SK-N-SH (cell line): ENCODE measurements around the gene KIF16B. TPM values are rescaled to one million over a fixed set of nuclear protein-coding genes. Genes with fewer than 3 reads are reported as not detected.

Source experiments
- CTCF ChIA-PET: fragments of 300-600, 350-600 bp; formaldehyde crosslinking; extraction: SDS; loops from one replicate; lab custom pipeline; 2021; lab: Yijun Ruan, JAX
- POLR2A ChIA-PET: fragments of 350-600 bp; sonication (Branson Sonifier 250); formaldehyde crosslinking; extraction: SDS; loops from one replicate; lab custom pipeline; 2020; ENCODE audit warnings: antibody characterized with exemption, inconsistent platforms; lab: Yijun Ruan, JAX
- DNase-seq: peaks from one replicate; pipeline ENCODE4 v3.0.0; 2012
- H2AFZ ChIP-seq: fragments of 200-600 bp; sonication (generic); 2 replicates; pipeline ENCODE4 v1.8.1; 2016; ENCODE audit warnings: antibody characterized with exemption, mild to moderate bottlenecking, low read depth
- H3F3A ChIP-seq: fragments of 200-600 bp; sonication (generic); replicated peaks from 2 replicates; pipeline ENCODE3; 2016; ENCODE audit warnings: antibody characterized with exemption, mild to moderate bottlenecking; ENCODE audit not compliant: insufficient read depth
- H3K27ac ChIP-seq, 2 experiments: fragments of 200-500 bp in 1 of 2; fragments of 200-600 bp in 1 of 2; sonication (Bioruptor generic) in 1 of 2; sonication (generic), shearing (Covaris generic) in 1 of 2; 2 replicates each; pipeline versions ENCODE4 v1.5.1 to v1.6.1; 2014 to 2016; ENCODE audit warnings: low read depth in 2 of 2, inconsistent platforms in 1 of 2, low read length in 1 of 2, mild to moderate bottlenecking in 1 of 2, mixed read lengths in 1 of 2
- H3K27me3 ChIP-seq: fragments of 200-600 bp; sonication (generic), shearing (Covaris generic); 2 replicates; pipeline ENCODE4 v1.6.1; 2016; ENCODE audit warnings: mixed run types; ENCODE audit not compliant: insufficient read depth
- H3K36me3 ChIP-seq, 2 experiments: fragments of 200-500 bp in 1 of 2; fragments of 200-600 bp in 1 of 2; sonication (Bioruptor generic) in 1 of 2; sonication (generic) in 1 of 2; replicated peaks in 1 of 2; 2 replicates each; pipeline versions ENCODE3 to v1.5.1; 2014 to 2016; ENCODE audit warnings: low read length in 1 of 2, mild to moderate bottlenecking in 1 of 2; ENCODE audit not compliant: insufficient read depth in 2 of 2, control insufficient read depth in 1 of 2
- H3K4me1 ChIP-seq, 2 experiments: fragments of 200-500 bp in 1 of 2; fragments of 200-600 bp in 1 of 2; sonication (Bioruptor generic) in 1 of 2; sonication (generic), shearing (Covaris generic) in 1 of 2; 2 replicates each; pipeline versions ENCODE4 v1.5.1 to v1.6.1; 2014 to 2016; ENCODE audit warnings: low read depth in 1 of 2, low read length in 1 of 2, mixed run types in 1 of 2; ENCODE audit not compliant: insufficient read depth in 2 of 2, control insufficient read depth in 1 of 2
- H3K4me2 ChIP-seq: fragments of 200-600 bp; sonication (generic), shearing (Covaris generic); 2 replicates; pipeline ENCODE4 v1.6.1; 2017; ENCODE audit warnings: mixed run types
- H3K4me3 ChIP-seq, 2 experiments: fragments of 200-500 bp in 1 of 2; fragments of 200-600 bp in 1 of 2; sonication (Bioruptor generic) in 1 of 2; sonication (generic), shearing (Covaris generic) in 1 of 2; 2 replicates each; pipeline versions ENCODE4 v1.5.1 to v1.8.1; 2014 to 2016; ENCODE audit warnings: low read depth in 2 of 2, inconsistent platforms in 1 of 2, low read length in 1 of 2, mild to moderate bottlenecking in 1 of 2, mixed read lengths in 1 of 2, moderate library complexity in 1 of 2
- H3K79me2 ChIP-seq: fragments of 200-600 bp; sonication (generic); 2 replicates; pipeline ENCODE4 v1.8.1; 2017; ENCODE audit warnings: mild to moderate bottlenecking; ENCODE audit not compliant: insufficient read depth
- H3K9ac ChIP-seq: fragments of 200-600 bp; sonication (generic); 2 replicates; pipeline ENCODE4 v1.6.1; 2017; ENCODE audit warnings: mixed run types
- H3K9me2 ChIP-seq: fragments of 200-600 bp; sonication (generic); 2 replicates; pipeline ENCODE4 v1.6.1; 2017; ENCODE audit warnings: mixed run types
- H3K9me3 ChIP-seq: fragments of 200-600 bp; sonication (generic); 2 replicates; pipeline ENCODE4 v1.6.1; 2017; ENCODE audit warnings: mixed run types, mild to moderate bottlenecking, moderate library complexity
- H4K20me1 ChIP-seq: fragments of 200-600 bp; sonication (generic); 2 replicates; pipeline ENCODE4 v1.6.1; 2017; ENCODE audit warnings: mild to moderate bottlenecking, mixed run types; ENCODE audit not compliant: insufficient read depth
- EP300 ChIP-seq, 2 experiments: IDR thresholded peaks; 2 replicates each; pipeline versions ENCODE4 v1.4.0 to v1.6.1; 2012; ENCODE audit warnings: borderline replicate concordance in 1 of 2, low read depth in 1 of 2, low read length in 1 of 2
- FOXJ3 ChIP-seq: sonication (generic); formaldehyde crosslinking; IDR thresholded peaks from 2 replicates; pipeline ENCODE4 v1.5.1; 2020; ENCODE audit warnings: mild to moderate bottlenecking, missing genetic modification reagents
- FOXM1 ChIP-seq: IDR thresholded peaks from 2 replicates; pipeline ENCODE4 v1.4.0; 2012; ENCODE audit warnings: low read depth, mild to moderate bottlenecking
- JUND ChIP-seq: IDR thresholded peaks from 2 replicates; pipeline ENCODE4 v1.4.0; 2012
- NFIC ChIP-seq: IDR thresholded peaks from 2 replicates; pipeline ENCODE4 v1.4.0; 2012; ENCODE audit warnings: borderline replicate concordance
- POLR2AphosphoS5 ChIP-seq: IDR thresholded peaks from 2 replicates; pipeline ENCODE4 v1.6.1; 2012; ENCODE audit warnings: low read depth, low read length
- RCOR1 ChIP-seq: fragments of 150-350 bp; IDR thresholded peaks from 2 replicates; pipeline ENCODE4 v1.6.1; 2017; ENCODE audit warnings: antibody characterized with exemption, low read length
- RFX5 ChIP-seq: IDR thresholded peaks from 2 replicates; pipeline ENCODE4 v1.6.1; 2012; ENCODE audit warnings: mild to moderate bottlenecking, improper control_type of control experiment, low read length
- SIN3A ChIP-seq: IDR thresholded peaks from 2 replicates; pipeline ENCODE4 v1.6.1; 2012; ENCODE audit warnings: low read depth, mild to moderate bottlenecking, low read length, moderate library complexity, borderline replicate concordance
- SMC3 ChIP-seq: IDR thresholded peaks from 2 replicates; pipeline ENCODE4 v1.6.1; 2012; ENCODE audit warnings: low read depth, low read length, improper control_type of control experiment
- TAF1 ChIP-seq: IDR thresholded peaks from 2 replicates; pipeline ENCODE4 v1.6.1; 2012; ENCODE audit warnings: low read depth, mild to moderate bottlenecking, low read length, moderate library complexity, borderline replicate concordance
- TCF12 ChIP-seq: IDR thresholded peaks from 2 replicates; pipeline ENCODE4 v1.4.0; 2012
- WGBS: methylation state at CpG from one replicate; pipeline ENCODE4 v1.1.6; 2017; ENCODE audit warnings: low lambda C conversion rate; 5-methylcytosine and 5-hydroxymethylcytosine counted together
- polyA plus RNA-seq, 3 experiments: library from polyadenylated mRNA; depleted of rRNA; stranded (reverse); fragments of >200 nt; gene quantifications; 2 replicates each; pipeline ENCODE4 v1.2.3, GENCODE V29; 2012
- TF ChIP-seq, protein P1 (sequence below): IDR thresholded peaks from 2 replicates; pipeline ENCODE4 v1.6.1; 2012; ENCODE audit warnings: mild to moderate bottlenecking, low read depth, low read length, moderate library complexity

Gene KIF16B
- polyA plus RNA-seq, 1 of the 3 experiments (the other 2 are of a cell fraction) = 3.3 TPM

GRCh38 chr20:16615199-16615598 lies 42.0 kb upstream of the KIF16B start:
- CTCF ChIA-PET = no interaction called here
- peak; percentile 32; the same call in 1 of the 2 replicates for TF ChIP-seq TCF12
- TF ChIP-seq EP300 (IDR thresholded peaks at IDR 0.05; ENCODE audit: borderline replicate concordance in 1 of 2, low read depth in 1 of 2, low read length in 1 of 2) = 0 out of 4 replicates have a peak, but pooled peaks of 1 of the 2 experiments have one; percentile 12
- TF ChIP-seq RCOR1 = no peak
- peak; percentile 38; the same call in 1 of the 2 replicates for TF ChIP-seq JUND
- peak; percentile 61 for TF ChIP-seq NFIC
- TF ChIP-seq, all 33 proteins: peak for 4
- 10% methylated on average over 7 of the region's 7 CpGs for WGBS

GRCh38 chr20:16613954-16614353 lies 40.7 kb upstream of the KIF16B start:
- TF ChIP-seq SIN3A (no peak), RFX5 (no peak)
- WGBS = 68% methylated on average over 6 of the region's 6 CpGs
- ChIA-PET POLR2A (no interaction called here), CTCF (interaction anchor here (0.8 to 1.0 kb wide), 2 partner anchors 9 to 115 kb away, joined by 3 read pairs; no protein-coding TSS in a partner anchor)
- no peak overlapping the region for H3K9ac ChIP-seq
- H4K20me1 ChIP-seq = no peaks in the 10 kb centered on the region
- no peaks in the 10 kb centered on the region for H3F3A ChIP-seq
- no peak overlapping the region for H2AFZ ChIP-seq
- no peaks in the 10 kb centered on the region for H3K36me3 ChIP-seq
- no peaks in the 10 kb centered on the region for H3K9me2 ChIP-seq
- DNase-seq = no peak
- peaks cover 0 to 2% of the 10 kb centered on the region in 2 experiments; a peak in 1 of 4 replicates for H3K4me1 ChIP-seq
- no peak overlapping the region for H3K27ac ChIP-seq
- no peaks in the 10 kb centered on the region for H3K27me3 ChIP-seq
- H3K9me3 ChIP-seq = no peaks in the 10 kb centered on the region
- no peaks in the 10 kb centered on the region for H3K79me2 ChIP-seq
- no peak overlapping the region for H3K4me3 ChIP-seq
- no peak overlapping the region for H3K4me2 ChIP-seq

More at GRCh38 chr20:16615199-16615598, 42.0 kb upstream of the KIF16B start:
- Histone ChIP-seq H3K4me1 (peaks cover 0 to 2% of the 10 kb centered on the region in 2 experiments; a peak in 1 of 4 replicates), H3K9me2 (no peaks in the 10 kb centered on the region), H3K27me3 (no peaks in the 10 kb centered on the region), H3K36me3 (no peaks in the 10 kb centered on the region), H3K4me2 (peak overlapping the region; percentile 6; the same call in 1 of the 2 replicates), H3F3A (no peaks in the 10 kb centered on the region), H3K79me2 (no peaks in the 10 kb centered on the region), H4K20me1 (no peaks in the 10 kb centered on the region), H3K9ac (no peak overlapping the region), H3K9me3 (no peaks in the 10 kb centered on the region), H2AFZ (no peak overlapping the region), H3K4me3 (no peak overlapping the region), H3K27ac (no peak overlapping the region)
- POLR2A ChIA-PET = no interaction called here
- peak; percentile 27 for DNase-seq

GRCh38 chr20:16612706-16613105 lies 39.5 kb upstream of the KIF16B start:
- POLR2A ChIA-PET = no interaction called here

More at GRCh38 chr20:16612706-16613105, 39.5 kb upstream of the KIF16B start:
- Histone ChIP-seq H3F3A (no peaks in the 10 kb centered on the region), H3K27me3 (no peaks in the 10 kb centered on the region), H3K4me2 (no peak overlapping the region), H3K27ac (no peak overlapping the region), H3K4me3 (no peak overlapping the region), H4K20me1 (no peaks in the 10 kb centered on the region), H3K79me2 (no peaks in the 10 kb centered on the region), H3K9me3 (no peaks in the 10 kb centered on the region), H3K4me1 (peaks cover 0 to 2% of the 10 kb centered on the region in 2 experiments; a peak in 1 of 4 replicates), H3K9ac (no peak overlapping the region), H3K36me3 (no peaks in the 10 kb centered on the region), H3K9me2 (no peaks in the 10 kb centered on the region), H2AFZ (no peak overlapping the region)
- DNase-seq = no peak
- WGBS = 24% methylated on average over 2 of the region's 2 CpGs
- CTCF ChIA-PET = interaction anchor here (1.4 kb wide), 1 partner anchor 11 kb away, joined by 5 read pairs; no protein-coding TSS in a partner anchor
- TF ChIP-seq FOXM1 (no peak), POLR2AphosphoS5 (no peak), SIN3A (no peak), TAF1 (no peak), FOXJ3 (no peak), SMC3 (no peak), NFIC (no peak)
- TF ChIP-seq, protein P1, sequence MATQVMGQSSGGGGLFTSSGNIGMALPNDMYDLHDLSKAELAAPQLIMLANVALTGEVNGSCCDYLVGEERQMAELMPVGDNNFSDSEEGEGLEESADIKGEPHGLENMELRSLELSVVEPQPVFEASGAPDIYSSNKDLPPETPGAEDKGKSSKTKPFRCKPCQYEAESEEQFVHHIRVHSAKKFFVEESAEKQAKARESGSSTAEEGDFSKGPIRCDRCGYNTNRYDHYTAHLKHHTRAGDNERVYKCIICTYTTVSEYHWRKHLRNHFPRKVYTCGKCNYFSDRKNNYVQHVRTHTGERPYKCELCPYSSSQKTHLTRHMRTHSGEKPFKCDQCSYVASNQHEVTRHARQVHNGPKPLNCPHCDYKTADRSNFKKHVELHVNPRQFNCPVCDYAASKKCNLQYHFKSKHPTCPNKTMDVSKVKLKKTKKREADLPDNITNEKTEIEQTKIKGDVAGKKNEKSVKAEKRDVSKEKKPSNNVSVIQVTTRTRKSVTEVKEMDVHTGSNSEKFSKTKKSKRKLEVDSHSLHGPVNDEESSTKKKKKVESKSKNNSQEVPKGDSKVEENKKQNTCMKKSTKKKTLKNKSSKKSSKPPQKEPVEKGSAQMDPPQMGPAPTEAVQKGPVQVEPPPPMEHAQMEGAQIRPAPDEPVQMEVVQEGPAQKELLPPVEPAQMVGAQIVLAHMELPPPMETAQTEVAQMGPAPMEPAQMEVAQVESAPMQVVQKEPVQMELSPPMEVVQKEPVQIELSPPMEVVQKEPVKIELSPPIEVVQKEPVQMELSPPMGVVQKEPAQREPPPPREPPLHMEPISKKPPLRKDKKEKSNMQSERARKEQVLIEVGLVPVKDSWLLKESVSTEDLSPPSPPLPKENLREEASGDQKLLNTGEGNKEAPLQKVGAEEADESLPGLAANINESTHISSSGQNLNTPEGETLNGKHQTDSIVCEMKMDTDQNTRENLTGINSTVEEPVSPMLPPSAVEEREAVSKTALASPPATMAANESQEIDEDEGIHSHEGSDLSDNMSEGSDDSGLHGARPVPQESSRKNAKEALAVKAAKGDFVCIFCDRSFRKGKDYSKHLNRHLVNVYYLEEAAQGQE = no peak
